GOT3 (cell line): ENCODE measurements around the gene SKI.

Source experiments
- DNase-seq: peaks from one replicate; lab custom pipeline; 2025; ENCODE audit warnings: mixed read lengths; lab: John Stamatoyannopoulos, UW

SKI gene

GRCh38 chr1:2194319-2194897 lies 33.7 kb upstream of the SKI start, which contains the start of gene FAAP20:
TSS of gene FAAP20 (minus strand) at chr1:2194772. CDS start at chr1:2194749, 23 bp downstream.
- DNase-seq = peak; percentile 63

DNA sequence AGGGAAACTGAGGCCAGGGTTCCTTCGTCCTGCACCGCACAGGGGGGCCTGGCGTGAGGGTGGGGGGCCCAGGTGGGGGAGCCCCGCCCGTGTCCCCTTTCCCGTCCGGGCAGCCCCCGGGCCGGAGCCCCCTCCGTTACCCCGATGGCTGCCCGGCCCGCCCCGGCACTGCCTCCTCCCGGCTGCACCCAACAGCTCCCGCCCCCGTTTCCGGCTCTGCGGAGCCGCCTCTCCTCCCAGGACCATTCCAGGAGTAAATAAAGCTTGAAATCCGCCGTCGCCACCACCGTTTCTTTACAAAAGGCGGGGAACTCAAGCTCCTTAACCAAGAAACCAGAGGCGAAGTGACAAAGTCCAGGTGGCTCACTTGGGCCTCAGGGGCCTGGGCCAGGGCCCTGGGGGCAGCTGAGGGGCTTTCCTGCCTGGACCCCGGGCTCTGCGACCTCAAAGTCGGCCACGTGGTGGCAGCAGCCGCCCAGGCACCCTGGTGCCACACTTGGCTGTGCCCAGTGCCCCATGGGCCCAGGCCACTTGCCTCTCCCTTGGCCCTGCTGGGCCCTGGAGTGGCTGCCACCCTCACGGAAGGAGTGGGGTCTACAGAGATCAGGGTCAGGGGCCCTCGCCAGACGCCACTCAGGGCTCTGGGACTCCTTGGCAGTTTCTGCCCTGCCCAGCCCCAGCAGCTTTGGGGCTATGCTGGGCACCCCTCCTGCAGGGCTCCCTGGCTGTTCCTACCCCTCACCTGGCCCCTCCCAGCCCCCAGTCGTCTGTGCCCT lies 33.0 kb upstream of the SKI start:
- DNase-seq = peak; percentile 65

DNA sequence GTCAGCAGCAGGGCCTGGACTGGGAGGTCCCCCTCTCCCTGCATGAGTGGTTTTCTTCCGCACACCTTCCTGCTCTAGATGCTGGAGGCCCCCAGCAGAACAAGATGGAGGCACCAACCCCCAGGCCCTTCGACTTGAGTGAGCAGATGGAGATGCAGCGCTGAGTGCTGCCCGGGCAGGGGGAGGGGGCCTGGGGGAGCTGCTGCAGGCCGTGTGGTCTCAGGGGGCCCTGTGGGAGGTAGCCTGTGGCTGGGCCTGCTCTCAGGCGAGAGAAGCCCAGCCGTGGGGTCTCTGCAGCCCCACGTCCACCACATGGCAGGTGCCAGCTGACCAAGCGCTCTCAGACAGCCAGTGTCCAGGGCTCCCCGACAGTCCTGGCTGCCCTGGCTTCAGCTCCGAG lies 32.3 kb upstream of the SKI start:
- DNase-seq = no peak

DNA sequence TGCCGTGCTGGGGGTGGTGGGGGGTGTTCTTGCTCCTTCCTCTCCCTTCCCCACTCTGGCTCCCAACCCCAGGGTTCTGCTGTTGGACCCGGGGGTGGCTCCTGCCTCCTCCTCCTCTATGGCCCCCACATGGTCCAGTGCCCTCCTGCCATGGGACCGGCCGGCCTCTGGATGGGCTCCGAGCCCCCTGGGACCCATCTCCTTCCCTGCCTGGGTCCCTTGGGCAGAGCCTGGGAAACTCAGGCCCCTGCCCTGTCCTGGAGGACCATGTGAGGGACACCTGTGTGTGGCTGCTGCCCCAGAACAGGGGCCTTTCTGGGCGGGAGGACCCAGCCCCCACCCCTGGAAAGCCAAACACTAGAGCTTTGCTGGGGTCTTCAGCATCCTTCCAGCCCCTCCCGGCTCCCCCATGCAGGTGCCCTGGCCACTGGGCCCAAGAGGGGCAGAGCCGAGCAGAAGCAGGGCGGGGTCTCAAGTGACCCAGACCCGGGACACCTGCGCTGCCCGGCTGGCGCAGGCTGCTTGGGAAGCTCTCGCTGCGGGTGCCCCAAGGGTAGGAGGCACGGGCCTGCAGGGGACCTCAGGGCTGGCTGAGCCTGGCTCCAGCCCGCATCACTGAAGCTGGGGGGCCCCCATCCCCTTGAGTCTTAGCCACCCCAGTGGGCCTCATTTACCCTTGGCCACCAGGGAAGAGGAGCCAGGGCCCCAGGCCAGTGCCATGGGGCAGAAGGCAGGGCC lies 31.0 kb upstream of the SKI start:
- no peak for DNase-seq

DNA sequence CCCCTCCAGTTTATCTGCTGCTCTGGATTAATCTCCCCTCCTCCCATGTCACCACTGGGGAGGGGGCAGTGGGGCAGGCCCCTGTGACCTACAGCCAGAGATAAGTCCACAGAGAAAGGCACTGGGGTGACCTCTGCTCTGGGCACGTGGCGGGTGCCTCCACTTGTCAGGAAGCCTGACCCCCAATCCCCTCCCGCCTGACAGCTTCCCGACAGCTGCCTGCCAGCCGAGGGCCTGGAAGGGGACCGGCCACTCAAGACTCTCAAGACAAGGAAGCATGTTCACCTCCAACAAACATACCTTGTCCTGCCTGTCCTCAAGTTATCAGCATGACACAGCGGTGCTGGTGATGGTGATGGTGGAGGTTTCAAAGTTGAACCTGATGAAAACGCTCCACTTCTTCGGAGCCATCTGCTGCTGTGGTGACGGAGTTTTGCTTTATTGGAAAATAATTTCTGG lies 30.4 kb upstream of the SKI start:
- no peak for DNase-seq

DNA sequence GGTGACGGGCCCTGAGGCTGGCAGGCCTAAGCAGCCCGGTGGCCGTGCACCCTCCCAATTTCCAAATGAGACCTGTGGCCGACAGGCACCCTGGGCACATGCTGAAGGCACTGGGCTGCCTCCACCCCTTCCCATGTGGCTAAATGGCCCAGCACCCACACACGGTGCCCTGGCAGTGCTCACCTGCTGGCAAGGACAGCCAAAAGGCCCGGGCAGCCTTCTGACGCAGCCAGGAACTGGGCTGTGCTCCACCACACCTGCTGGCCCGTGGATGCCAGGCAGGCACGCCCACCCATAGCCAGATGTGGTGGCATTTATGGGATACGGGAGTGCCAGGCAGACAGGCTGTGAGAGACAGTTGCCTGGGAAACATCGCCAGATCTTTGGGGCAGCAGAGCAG lies 29.5 kb upstream of the SKI start:
- no peak for DNase-seq

- no peak for DNase-seq
These were observed 28.9 kb upstream of the SKI start for GRCh38 chr1:2199042-2199810.

GRCh38 chr1:2200308-2200943 lies 27.7 kb upstream of the SKI start:
- no peak for DNase-seq

DNA sequence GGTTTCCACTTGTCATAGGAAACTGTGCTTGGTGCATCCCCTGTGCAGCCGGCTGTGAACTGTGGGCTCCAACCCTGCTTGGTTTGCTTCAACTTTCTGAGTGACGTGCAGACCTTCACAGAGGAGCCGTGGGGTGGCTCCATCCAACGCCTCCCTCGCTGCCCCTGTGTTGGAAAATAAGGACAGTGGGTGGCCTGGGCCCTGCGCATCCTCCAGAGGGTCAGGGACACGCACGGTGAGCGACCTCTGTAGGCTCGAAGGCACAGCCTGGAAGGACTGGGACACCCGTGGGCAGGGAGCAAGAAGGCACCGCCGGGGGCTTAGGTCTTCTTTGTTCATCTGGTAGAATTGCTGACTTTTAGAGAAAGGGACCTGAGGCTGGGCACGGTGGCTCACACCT lies 27.1 kb upstream of the SKI start:
- DNase-seq = no peak

GRCh38 chr1:2202008-2202575 lies 26.0 kb upstream of the SKI start:
- DNase-seq = no peak

GRCh38 chr1:2202843-2203601 lies 25.1 kb upstream of the SKI start:
- no peak for DNase-seq

DNA sequence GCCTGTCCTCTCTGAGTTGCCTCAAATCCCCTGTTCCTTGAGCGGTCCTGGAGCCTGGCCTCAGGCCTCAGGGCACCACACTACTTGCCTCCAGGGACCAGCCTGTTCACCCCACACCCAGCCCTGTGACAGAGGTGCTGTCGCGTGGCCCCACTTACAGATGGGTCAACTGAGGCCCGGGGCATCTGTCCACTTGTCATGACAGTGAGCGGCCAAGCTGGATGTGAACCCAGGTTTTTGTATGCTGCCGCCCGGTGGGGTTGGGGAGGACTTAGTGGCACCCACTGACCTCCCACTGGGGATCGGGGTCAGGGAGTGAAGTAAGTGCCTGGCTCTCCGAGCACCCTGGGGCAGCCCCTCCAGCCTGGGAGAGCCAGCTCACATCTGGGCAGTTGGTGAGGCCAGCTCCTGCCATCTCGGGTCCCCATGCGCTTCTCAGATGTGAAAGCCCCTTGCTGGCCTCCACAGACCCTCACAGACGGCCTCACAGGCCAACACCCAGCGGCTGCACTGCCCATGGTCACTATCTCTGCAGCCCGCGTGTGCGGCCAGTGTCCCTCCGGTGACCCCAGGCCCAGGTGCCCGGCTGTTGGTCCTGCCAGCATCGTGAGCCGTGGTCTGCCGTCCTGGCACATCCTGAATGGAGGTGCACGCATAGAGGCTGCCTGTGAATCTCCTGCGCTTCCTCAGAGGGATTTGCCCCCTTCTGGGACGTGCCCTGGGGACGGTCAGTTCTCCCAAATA lies 24.3 kb upstream of the SKI start:
- DNase-seq = no peak

DNA sequence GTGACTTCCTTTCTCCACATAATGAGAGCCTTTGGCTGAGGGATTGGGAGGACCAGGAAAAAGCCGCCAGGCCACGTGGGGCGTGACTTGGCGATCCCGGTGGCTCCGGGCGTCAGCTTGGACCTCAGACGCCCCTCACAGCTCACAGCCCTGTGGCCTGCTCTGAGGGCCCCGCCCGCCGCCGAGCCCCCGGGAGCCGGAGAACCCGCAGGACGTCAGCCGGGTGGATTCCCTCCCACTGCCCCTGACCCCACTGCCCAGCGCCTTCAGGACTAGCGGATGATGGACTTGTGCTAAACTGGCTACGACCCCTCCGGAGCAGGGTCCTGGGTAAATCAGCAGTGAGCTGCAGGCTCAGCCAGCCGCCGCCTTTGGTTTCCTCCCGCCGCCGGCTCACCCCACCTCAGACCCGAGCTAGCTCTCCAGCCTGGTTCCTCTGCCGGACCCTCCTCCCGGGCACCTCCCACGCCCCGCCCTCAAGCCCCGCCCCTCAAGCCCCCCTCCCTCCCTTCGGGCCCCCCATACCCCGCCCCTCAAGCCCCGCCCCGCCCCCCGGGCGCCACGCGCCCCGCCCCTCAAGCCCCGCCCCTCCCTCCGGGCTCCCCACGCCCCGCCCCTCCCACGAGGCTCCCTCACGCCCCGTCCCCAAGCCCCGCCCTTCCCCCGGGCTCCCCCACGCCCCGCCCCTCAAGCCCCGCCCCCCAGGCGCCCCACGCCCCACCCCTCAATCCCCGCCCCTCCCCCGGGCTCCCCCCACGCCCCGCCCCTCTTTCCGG lies 23.5 kb upstream of the SKI start:
- DNase-seq = no peak

DNA sequence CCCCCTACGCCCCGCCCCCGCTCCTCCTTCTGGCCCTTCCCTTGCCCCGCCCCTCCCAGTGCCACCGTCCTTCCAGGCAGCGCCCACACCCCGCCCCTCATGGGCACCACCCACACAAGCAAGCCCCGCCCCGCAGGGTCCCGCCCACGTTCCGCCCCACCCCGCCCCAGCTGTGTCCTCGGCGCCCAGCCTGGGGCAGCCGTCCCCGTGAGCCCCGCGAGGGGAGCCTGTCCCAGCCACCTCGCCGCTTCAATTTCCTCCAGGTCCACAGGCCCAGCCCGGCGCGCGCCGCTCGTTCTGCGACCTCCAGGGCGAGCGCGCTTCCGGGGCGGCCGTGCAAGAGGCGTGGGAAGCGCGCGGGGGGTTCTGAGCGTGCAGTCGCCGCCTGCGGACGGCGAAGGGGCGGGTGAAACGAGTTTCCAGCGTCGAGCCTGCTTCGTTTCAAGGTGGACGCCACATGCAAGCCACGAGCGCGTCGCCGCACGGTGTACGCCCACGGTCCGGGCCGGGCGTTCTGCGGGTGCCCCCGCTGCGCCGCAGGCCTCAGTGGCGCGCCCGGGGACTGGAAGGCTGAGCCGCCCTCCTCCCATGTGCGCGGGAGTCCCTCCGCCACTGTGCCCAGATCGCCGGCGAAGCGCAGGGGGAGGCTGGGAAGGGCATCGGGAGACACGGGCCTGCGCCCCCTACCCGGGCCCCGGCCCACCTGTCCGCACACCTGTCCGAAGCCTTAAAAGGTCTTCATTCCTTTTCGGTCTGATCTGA lies 22.7 kb upstream of the SKI start:
- peak; percentile 61 for DNase-seq

GRCh38 chr1:2206813-2207487 lies 21.2 kb upstream of the SKI start:
- DNase-seq = no peak

DNA sequence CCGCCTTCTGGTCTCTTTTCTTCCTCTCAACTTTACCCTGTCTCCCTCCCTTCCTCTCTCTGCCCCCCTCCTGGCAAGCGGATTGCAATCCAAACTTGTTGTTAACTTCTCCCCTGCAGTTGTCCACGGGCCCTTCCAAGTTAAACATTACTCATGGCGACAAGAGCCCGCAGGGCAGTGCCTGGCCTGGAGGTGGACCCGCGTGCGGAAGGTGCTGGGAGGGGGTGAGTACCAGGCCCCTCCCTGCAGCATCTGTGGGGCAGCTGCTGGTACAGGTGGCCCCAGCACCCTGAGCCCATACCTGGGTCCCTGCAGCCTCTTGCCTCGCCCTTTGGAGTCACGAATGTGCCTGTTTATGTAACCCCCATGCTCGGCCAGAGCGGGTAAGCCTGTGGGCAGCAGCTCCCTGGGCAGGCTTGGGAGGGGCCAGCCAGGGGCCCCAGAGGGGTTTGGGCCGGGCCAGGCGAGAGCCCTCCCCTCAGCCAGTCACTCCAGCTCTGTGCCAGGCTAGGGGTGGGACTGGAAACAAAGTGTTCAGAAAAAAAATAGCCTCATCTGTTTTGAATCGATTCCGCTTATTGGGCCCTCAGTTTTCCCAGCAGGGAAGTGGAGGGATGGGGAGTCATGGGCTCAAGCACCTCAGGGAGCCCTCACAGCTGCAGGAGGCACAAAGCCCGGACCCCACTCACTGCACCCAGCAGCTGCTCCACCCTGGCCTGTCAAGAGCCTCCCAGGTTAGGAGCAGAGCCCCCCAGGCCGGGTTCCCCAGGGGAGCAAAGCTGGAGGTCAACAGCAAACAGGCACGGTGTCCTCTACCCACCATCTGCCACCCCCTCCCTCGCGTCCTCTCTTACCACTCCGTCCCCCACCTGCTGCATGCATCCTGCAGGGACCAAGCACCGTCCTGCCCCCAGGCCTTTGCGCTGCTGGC lies 19.5 kb upstream of the SKI start:
- DNase-seq = peak; percentile 93
